Activated T-cell treated with anti-CD3 and anti-CD28 coated beads, Interleukin-2, amount 50 U/mL, for 72 hours (primary cell): ENCODE results near the gene BRAF. TPM values are rescaled to one million over a fixed set of nuclear protein-coding genes. Genes with fewer than 3 reads are reported as not detected.

ENCODE experiments used
- ATAC-seq, 2 donors: fragments of 150-1000 bp; cut with Tn5 transposase; replicated peaks in 1 of 2; 2 replicates each; pipeline ENCODE4 v1.10.0; 2021; ENCODE audit warnings: moderate library complexity in 2 of 2, mild to moderate bottlenecking in 1 of 2
- DNase-seq, 2 donors: peaks; one replicate each; pipeline ENCODE4 v3.0.0; 2021 to 2022; ENCODE audit warnings: mixed read lengths in 1 of 2
- H3K27ac Mint-ChIP-seq: one replicate; pipeline ENCODE4 v1.8.0; 2022; ENCODE audit warnings: mild to moderate bottlenecking, moderate library complexity, mixed read lengths
- H3K27me3 Mint-ChIP-seq: one replicate; pipeline ENCODE4 v1.8.0; 2022; ENCODE audit warnings: low read depth, mixed read lengths
- H3K36me3 Mint-ChIP-seq, 2 donors: one replicate each; pipeline ENCODE4 v1.8.0; 2022; ENCODE audit warnings: mixed read lengths in 2 of 2, mild to moderate bottlenecking in 1 of 2; ENCODE audit not compliant: insufficient read depth in 2 of 2
- H3K4me1 Mint-ChIP-seq: one replicate; pipeline ENCODE4 v1.8.0; 2022; ENCODE audit warnings: low read depth, mixed read lengths
- H3K4me3 Mint-ChIP-seq, 2 donors: one replicate each; pipeline ENCODE4 v1.8.0; 2022; ENCODE audit warnings: mild to moderate bottlenecking in 2 of 2, mixed read lengths in 2 of 2, moderate library complexity in 2 of 2
- H3K9me3 Mint-ChIP-seq, 2 donors: one replicate each; pipeline ENCODE4 v1.8.0; 2022; ENCODE audit warnings: mixed read lengths in 2 of 2
- total RNA-seq, 2 donors: library from RNA; stranded (reverse); gene quantifications; one replicate each; pipeline ENCODE4 v1.2.3, GENCODE V29; 2022

Gene BRAF
- total RNA-seq, 2 donors from 2014 or later: 51.7 to 56.2 TPM

GRCh38 chr7:140911746-140912145 lies 13.0 kb downstream of the BRAF start:
- Mint-ChIP-seq H3K4me3 (no peak overlapping the region), H3K4me1 (peaks cover 43% of the 10 kb centered on the region), H3K27me3 (no peaks in the 10 kb centered on the region), H3K9me3 (no peaks in the 10 kb centered on the region), H3K36me3 (peaks cover 0 to 5% of the 10 kb centered on the region in 2 donors), H3K27ac (no peak overlapping the region)
- no peak for DNase-seq
- no peak for ATAC-seq

DNA sequence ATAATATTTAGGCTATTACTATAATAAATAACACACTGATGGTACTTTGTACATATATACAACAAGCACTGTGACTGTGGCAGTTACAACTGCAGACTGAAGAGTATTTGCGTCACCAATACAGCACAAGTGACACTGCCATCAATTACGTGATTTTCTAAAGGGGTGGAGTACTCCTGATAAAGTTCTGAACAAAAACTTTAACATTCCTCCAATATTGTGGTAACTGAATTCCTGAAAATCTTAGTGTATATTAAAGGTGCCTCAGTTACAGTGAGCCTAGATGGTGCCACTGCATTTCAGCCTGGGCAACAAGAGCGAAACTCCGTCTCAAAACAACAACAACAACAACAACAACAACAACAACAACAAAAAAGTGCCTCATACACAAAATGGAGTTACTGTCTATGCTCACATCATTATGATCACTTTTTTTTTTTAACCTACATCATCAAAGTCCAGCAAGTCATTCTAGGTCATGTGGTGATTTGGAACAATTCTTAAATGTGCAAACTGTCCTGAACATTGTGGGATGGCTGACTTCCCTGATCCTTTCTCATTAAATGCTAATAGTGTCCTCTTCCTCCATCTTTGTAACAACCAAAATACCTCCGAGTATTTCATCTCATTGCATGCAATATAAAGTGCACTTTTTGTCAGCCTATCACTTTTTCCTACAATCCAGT lies 15.1 kb downstream of the BRAF start:
- no peak overlapping the region for H3K4me3 Mint-ChIP-seq
- peaks cover 39% of the 10 kb centered on the region for H3K4me1 Mint-ChIP-seq
- no peaks in the 10 kb centered on the region for H3K27me3 Mint-ChIP-seq
- H3K36me3 Mint-ChIP-seq: peaks cover 0 to 5% of the 10 kb centered on the region in 2 donors
- no peak for ATAC-seq
- H3K9me3 Mint-ChIP-seq: no peaks in the 10 kb centered on the region
- H3K27ac Mint-ChIP-seq: no peak overlapping the region
- no peak for DNase-seq

GRCh38 chr7:140908361-140908760 lies 16.4 kb downstream of the BRAF start:
- H3K27ac Mint-ChIP-seq: no peak overlapping the region
- peaks cover 2 to 9% of the 10 kb centered on the region in 2 donors for H3K36me3 Mint-ChIP-seq
- H3K4me1 Mint-ChIP-seq: peaks cover 43% of the 10 kb centered on the region
- H3K9me3 Mint-ChIP-seq: no peaks in the 10 kb centered on the region
- H3K27me3 Mint-ChIP-seq: no peaks in the 10 kb centered on the region
- H3K4me3 Mint-ChIP-seq: no peak overlapping the region
- ATAC-seq: no peak
- no peak for DNase-seq

DNA sequence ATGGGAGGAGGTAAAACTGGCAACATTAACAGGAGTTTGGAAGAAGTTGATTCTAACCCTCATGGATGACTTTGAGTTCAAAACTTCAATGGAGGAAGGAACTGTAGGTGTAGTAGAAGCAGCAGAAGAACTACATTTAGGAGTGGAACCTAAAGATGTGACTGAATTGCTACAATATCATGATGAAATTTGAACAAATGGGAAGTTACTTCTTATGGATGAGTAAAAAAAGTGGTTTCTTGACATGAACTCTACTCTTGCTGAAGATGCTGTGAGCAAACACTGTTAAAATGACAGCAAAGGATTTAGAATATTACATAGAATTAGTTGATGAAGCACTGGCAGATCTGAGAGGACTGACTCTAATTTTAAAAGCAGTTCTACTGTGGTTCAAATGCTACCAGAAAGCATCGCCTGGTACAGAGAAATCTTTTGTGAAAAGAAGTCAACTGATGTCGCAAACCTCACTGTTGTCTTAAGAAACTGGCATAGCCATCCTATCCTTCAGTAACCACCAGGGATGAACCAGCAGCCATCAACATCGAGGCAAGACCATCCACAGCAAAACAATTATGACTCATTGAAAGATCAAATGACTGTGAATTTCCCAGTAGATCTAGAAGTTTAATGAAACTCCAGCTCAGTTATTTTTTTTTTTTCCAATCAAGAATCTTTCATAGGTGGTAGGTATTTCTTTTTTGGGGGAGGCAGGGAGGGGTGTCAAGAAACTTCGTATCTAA lies 20.8 kb downstream of the BRAF start:
- Mint-ChIP-seq H3K4me3 (peak overlapping the region; percentile 60 to 66), H3K9me3 (peaks cover 0 to 2% of the 10 kb centered on the region in 2 donors), H3K4me1 (peaks cover 61% of the 10 kb centered on the region), H3K27ac (peak overlapping the region; percentile 8), H3K27me3 (no peaks in the 10 kb centered on the region), H3K36me3 (peaks cover 2 to 6% of the 10 kb centered on the region in 2 donors)
- DNase-seq (peak; percentile 10 to 39), ATAC-seq (peak; percentile 62 to 66)

DNA sequence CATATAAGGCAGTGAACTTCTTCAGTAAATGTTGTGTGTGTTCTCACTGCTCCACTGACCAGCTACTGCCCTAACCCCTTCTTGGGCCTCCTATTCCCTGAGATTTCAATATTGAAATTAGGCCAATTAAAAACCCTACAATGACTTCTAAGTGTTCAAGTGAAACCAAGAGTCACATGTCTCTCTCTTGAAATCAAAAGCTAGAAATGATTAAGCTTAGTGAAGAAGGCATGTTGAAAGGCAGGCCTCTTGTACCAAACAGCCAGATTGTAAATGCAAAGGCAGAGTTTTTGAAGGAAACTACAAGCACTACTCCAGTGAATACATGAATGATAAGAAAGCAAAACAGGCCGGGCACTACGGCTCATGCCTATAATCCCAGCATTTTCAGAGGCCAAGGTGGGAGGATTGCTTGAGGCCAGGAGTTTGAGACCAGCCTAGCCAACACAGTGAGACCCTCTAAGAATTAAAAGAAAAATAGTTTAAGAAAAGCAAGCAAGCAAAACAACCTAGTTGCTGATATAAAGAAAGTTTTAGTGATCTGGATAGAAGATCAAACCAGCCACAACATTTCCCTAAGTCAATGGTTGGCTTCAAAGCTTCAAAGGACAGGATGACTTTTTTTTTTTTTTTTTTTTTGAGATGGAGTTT lies 22.3 kb downstream of the BRAF start:
- ATAC-seq: peak; percentile 86 to 87
- H3K9me3 Mint-ChIP-seq: peaks cover 0 to 2% of the 10 kb centered on the region in 2 donors
- H3K27ac Mint-ChIP-seq: peak overlapping the region; percentile 75
- peak; percentile 9 to 21 for DNase-seq
- H3K27me3 Mint-ChIP-seq: no peaks in the 10 kb centered on the region
- H3K4me3 Mint-ChIP-seq: peak overlapping the region; percentile 60 to 66
- peaks cover 61% of the 10 kb centered on the region for H3K4me1 Mint-ChIP-seq
- H3K36me3 Mint-ChIP-seq: peaks cover 2 to 6% of the 10 kb centered on the region in 2 donors

DNA sequence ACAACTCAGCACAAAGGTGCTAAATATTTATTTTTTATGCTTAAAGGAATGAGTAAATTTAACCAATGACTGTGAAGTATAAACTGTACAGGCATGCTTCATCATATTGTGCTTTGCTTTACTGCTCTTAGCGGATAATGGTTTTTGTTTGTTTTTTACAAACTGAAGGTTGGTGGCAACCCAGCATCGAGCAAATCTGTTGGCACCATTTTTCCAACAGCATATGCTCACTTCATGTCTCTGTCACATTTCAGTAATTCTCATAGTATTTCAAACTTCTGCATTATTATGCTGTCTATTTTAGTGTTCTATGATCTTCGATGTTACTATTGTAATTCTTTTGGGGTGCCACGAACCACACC lies 22.8 kb downstream of the BRAF start:
- Mint-ChIP-seq H3K4me1 (peaks cover 61% of the 10 kb centered on the region), H3K36me3 (peaks cover 2 to 6% of the 10 kb centered on the region in 2 donors), H3K4me3 (peak overlapping the region; percentile 60 to 66), H3K27me3 (no peaks in the 10 kb centered on the region), H3K27ac (no peak overlapping the region), H3K9me3 (peaks cover 0 to 2% of the 10 kb centered on the region in 2 donors)
- no peak for DNase-seq
- ATAC-seq: no peak

- Mint-ChIP-seq H3K4me3 (no peak overlapping the region), H3K4me1 (peaks cover 73% of the 10 kb centered on the region), H3K27me3 (no peaks in the 10 kb centered on the region), H3K9me3 (peaks cover 0 to 2% of the 10 kb centered on the region in 2 donors), H3K27ac (peak overlapping the region; percentile 26), H3K36me3 (peaks cover 2 to 6% of the 10 kb centered on the region in 2 donors)
- DNase-seq (no peak), ATAC-seq (no peak)
Measured at GRCh38 chr7:140899883-140900282, 24.8 kb downstream of the BRAF start.

GRCh38 chr7:140898786-140899536 lies 25.8 kb downstream of the BRAF start:
- Mint-ChIP-seq H3K36me3 (peaks cover 2 to 6% of the 10 kb centered on the region in 2 donors), H3K27me3 (no peaks in the 10 kb centered on the region)
- no peak for ATAC-seq

GRCh38 chr7:140896996-140897395 lies 27.7 kb downstream of the BRAF start:
- Mint-ChIP-seq H3K27ac (no peak overlapping the region), H3K9me3 (peaks cover 0 to under 1% of the 10 kb centered on the region in 2 donors), H3K27me3 (no peaks in the 10 kb centered on the region), H3K36me3 (no peaks in the 10 kb centered on the region), H3K4me1 (peaks cover 64% of the 10 kb centered on the region), H3K4me3 (no peak overlapping the region)
- ATAC-seq: no peak
- no peak for DNase-seq

More at GRCh38 chr7:140898786-140899536, 25.8 kb downstream of the BRAF start:
- Mint-ChIP-seq H3K4me1 (peaks cover 70% of the 10 kb centered on the region), H3K27ac (no peak overlapping the region), H3K9me3 (peaks cover 0 to 2% of the 10 kb centered on the region in 2 donors), H3K4me3 (no peak overlapping the region)
- no peak for DNase-seq

DNA sequence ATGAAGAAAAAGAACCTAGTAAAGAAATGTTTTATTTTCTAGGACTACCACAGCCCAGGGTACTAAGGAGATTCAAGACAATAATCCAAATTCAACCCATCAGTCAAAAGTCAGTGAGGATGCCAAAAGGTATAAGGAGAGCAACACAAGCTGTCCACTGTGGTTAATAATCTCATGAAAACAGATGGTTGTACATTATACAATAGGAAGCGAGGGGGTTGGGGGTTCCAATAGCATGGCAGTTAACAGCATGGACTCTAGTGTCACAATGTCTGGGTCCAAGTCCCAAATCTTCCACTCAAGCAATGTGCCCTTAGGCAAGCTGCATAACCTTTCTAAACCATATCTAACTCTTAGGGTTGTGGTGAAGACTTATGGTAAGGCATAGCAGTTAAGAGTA lies 35.1 kb downstream of the BRAF start:
- no peak overlapping the region for H3K27ac Mint-ChIP-seq
- H3K4me1 Mint-ChIP-seq: peaks cover 50% of the 10 kb centered on the region
- no peaks in the 10 kb centered on the region for H3K9me3 Mint-ChIP-seq
- DNase-seq (no peak), ATAC-seq (no peak)
- no peak overlapping the region for H3K4me3 Mint-ChIP-seq
- H3K36me3 Mint-ChIP-seq: no peaks in the 10 kb centered on the region
- H3K27me3 Mint-ChIP-seq: no peaks in the 10 kb centered on the region

DNA sequence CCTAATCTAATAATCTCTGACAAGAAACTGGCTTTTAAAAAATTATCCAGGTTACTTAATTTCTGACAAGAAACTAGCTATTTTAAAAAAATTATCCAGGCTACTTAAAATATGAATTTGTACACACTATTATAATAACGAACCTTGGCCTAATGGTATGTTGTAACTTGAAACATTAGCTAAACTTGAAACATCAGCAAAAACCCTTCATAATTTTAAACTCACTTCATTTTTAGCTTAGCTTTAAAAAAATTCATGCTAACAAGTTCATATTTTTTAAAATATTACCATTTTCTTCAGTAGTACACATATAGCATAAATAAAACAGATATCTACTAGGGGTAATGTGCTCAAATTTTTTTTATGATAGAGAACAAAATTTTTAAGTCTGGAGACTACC lies 35.6 kb downstream of the BRAF start:
- Mint-ChIP-seq H3K9me3 (no peaks in the 10 kb centered on the region), H3K36me3 (no peaks in the 10 kb centered on the region), H3K27ac (no peak overlapping the region), H3K4me3 (no peak overlapping the region), H3K27me3 (no peaks in the 10 kb centered on the region), H3K4me1 (peaks cover 46% of the 10 kb centered on the region)
- ATAC-seq (no peak), DNase-seq (no peak)

- ATAC-seq (no peak), DNase-seq (no peak)
- no peaks in the 10 kb centered on the region for H3K27me3 Mint-ChIP-seq
- H3K4me3 Mint-ChIP-seq: no peak overlapping the region
- peaks cover 38% of the 10 kb centered on the region for H3K4me1 Mint-ChIP-seq
- no peaks in the 10 kb centered on the region for H3K36me3 Mint-ChIP-seq
- H3K9me3 Mint-ChIP-seq: no peaks in the 10 kb centered on the region
- H3K27ac Mint-ChIP-seq: peak overlapping the region; percentile 42
Measured at GRCh38 chr7:140888087-140888486, 36.6 kb downstream of the BRAF start.
